ENCODE data around the gene HPCAL1. TPM values are rescaled to one million over a fixed set of nuclear protein-coding genes. Genes with fewer than 3 reads are reported as not detected.
"Not testable (repeated sequence)": the region's sequence is repeated elsewhere in the genome, so short reads cannot be mapped to it uniquely, and the experiment has no call there.

Gene HPCAL1
- total RNA-seq, 2 donors from 2014 or later, result 22.5 to 203 TPM

DNA sequence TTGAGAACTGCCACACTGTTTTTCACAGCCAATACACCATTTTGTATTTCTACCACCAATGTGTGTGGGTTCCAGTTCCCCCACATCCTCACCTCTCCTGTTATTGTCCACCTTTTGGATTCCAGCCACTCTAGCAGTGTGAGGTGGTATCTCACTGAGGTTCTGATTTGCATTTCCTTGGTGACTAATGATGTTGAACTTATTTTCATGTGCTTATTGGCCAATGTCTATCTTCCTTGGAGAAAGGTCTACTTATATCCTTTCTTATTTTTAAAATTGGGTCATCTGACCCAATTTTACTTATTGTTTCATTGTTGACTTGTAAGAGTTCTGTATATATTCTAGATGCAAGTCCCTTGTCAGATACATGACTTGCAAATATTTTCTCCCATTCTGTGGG, 9.1 kb upstream of the HPCAL1 start:
- no peak overlapping the region for H3K4me3 ChIP-seq
- intact Hi-C loops (cut with DNase I), result no loop called here
- H3K27me3 ChIP-seq (replicated peaks; ENCODE audit: insufficient read depth), result no peaks in the 10 kb centered on the region
- no peaks in the 10 kb centered on the region for H3K36me3 ChIP-seq
- no peak for TF ChIP-seq POLR2A (IDR thresholded peaks at IDR 0.05)
- TF ChIP-seq, protein P1, sequence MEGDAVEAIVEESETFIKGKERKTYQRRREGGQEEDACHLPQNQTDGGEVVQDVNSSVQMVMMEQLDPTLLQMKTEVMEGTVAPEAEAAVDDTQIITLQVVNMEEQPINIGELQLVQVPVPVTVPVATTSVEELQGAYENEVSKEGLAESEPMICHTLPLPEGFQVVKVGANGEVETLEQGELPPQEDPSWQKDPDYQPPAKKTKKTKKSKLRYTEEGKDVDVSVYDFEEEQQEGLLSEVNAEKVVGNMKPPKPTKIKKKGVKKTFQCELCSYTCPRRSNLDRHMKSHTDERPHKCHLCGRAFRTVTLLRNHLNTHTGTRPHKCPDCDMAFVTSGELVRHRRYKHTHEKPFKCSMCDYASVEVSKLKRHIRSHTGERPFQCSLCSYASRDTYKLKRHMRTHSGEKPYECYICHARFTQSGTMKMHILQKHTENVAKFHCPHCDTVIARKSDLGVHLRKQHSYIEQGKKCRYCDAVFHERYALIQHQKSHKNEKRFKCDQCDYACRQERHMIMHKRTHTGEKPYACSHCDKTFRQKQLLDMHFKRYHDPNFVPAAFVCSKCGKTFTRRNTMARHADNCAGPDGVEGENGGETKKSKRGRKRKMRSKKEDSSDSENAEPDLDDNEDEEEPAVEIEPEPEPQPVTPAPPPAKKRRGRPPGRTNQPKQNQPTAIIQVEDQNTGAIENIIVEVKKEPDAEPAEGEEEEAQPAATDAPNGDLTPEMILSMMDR (IDR thresholded peaks at IDR 0.05), result no peak
- no peak for TF ChIP-seq POLR2AphosphoS5 (IDR thresholded peaks at IDR 0.05)
- DNase-seq (ENCODE audit: low spot score), result no peak
- no peaks in the 10 kb centered on the region for H3K9me3 ChIP-seq
- no peak overlapping the region for H3K27ac ChIP-seq
- no peaks in the 10 kb centered on the region for H3K4me1 ChIP-seq (replicated peaks)

GRCh38 chr2:10294077-10294476, 8.6 kb upstream of the HPCAL1 start:
- no peaks in the 10 kb centered on the region for H3K36me3 ChIP-seq
- no peaks in the 10 kb centered on the region for H3K27me3 ChIP-seq (replicated peaks; ENCODE audit: insufficient read depth)
- no peak overlapping the region for H3K4me3 ChIP-seq
- H3K4me1 ChIP-seq (replicated peaks), result no peaks in the 10 kb centered on the region
- TF ChIP-seq POLR2A (IDR thresholded peaks at IDR 0.05) (no peak), POLR2AphosphoS5 (IDR thresholded peaks at IDR 0.05) (no peak)
- TF ChIP-seq, protein P1 (IDR thresholded peaks at IDR 0.05), result no peak
- 97% methylated on average over 1 of the region's 1 CpG for WGBS
- no peaks in the 10 kb centered on the region for H3K9me3 ChIP-seq
- no peak overlapping the region for H3K27ac ChIP-seq
- no peak for DNase-seq (ENCODE audit: low spot score)
- intact Hi-C loops (cut with DNase I), result no loop called here

GRCh38 chr2:10295649-10296048, 7.1 kb upstream of the HPCAL1 start:
- H3K27ac ChIP-seq; H3K36me3 ChIP-seq; H3K9me3 ChIP-seq; intact Hi-C loops (cut with DNase I); H3K27me3 ChIP-seq (replicated peaks; ENCODE audit: insufficient read depth); DNase-seq (ENCODE audit: low spot score); H3K4me1 ChIP-seq (replicated peaks); H3K4me3 ChIP-seq: not testable (repeated sequence)
- WGBS, result 93% methylated on average over 4 of the region's 4 CpGs

DNA sequence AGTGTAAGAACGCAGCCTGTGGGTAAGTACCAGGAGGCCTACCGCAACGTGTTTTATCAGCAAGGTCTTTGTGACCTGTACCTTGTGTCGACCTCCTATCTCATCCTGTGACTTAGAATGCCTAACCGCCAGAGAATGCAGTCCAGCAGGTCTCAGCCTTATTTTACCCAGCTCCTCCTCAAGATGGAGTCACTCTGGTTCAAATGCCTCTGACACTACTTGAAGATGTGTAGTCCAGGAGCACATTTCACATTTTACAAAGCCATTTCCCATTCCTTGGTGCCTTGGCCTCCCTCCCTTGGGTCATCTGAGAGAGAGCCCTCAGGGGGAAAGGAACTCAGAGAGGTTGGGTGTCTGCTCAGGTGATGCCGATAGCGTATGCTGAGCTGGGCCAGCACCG, 6.6 kb upstream of the HPCAL1 start:
- H3K27me3 ChIP-seq (replicated peaks; ENCODE audit: insufficient read depth), result no peaks in the 10 kb centered on the region
- no peaks in the 10 kb centered on the region for H3K4me1 ChIP-seq (replicated peaks)
- no peak overlapping the region for H3K27ac ChIP-seq
- WGBS, result 87% methylated on average over 8 of the region's 8 CpGs
- TF ChIP-seq POLR2A (IDR thresholded peaks at IDR 0.05) (no peak), POLR2AphosphoS5 (IDR thresholded peaks at IDR 0.05) (no peak)
- TF ChIP-seq, protein P1 (IDR thresholded peaks at IDR 0.05), result no peak
- no peaks in the 10 kb centered on the region for H3K36me3 ChIP-seq
- intact Hi-C loops (cut with DNase I), result no loop called here
- no peak for DNase-seq (ENCODE audit: low spot score)
- no peak overlapping the region for H3K4me3 ChIP-seq
- H3K9me3 ChIP-seq, result no peaks in the 10 kb centered on the region

- no peak overlapping the region for H3K27ac ChIP-seq
- H3K4me1 ChIP-seq (replicated peaks), result peaks cover 3% of the 10 kb centered on the region
- intact Hi-C loops (cut with DNase I), result no loop called here
- TF ChIP-seq, protein P1 (IDR thresholded peaks at IDR 0.05), result no peak
- TF ChIP-seq POLR2AphosphoS5 (IDR thresholded peaks at IDR 0.05) (no peak), POLR2A (IDR thresholded peaks at IDR 0.05) (no peak)
- H3K4me3 ChIP-seq, result no peak overlapping the region
- no peaks in the 10 kb centered on the region for H3K36me3 ChIP-seq
- no peaks in the 10 kb centered on the region for H3K27me3 ChIP-seq (replicated peaks; ENCODE audit: insufficient read depth)
- DNase-seq (ENCODE audit: low spot score), result no peak
- no peaks in the 10 kb centered on the region for H3K9me3 ChIP-seq
- 88% methylated on average over 16 of the region's 16 CpGs for WGBS
Measured at GRCh38 chr2:10297191-10297830, 5.4 kb upstream of the HPCAL1 start.

Measured in prostate gland (tissue), 2 donors.